HepG2 (cell line): ENCODE results near the gene MRPL3. TPM values are rescaled to one million over a fixed set of nuclear protein-coding genes. Genes with fewer than 3 reads are reported as not detected.

ENCODE experiments used
- ATAC-seq: fragments of 200-7000 bp; cut with Tn5 transposase; 3 replicates; pipeline ENCODE4 v1.9.1; 2020; ENCODE audit warnings: mild to moderate bottlenecking, moderate library complexity
- BruUV-seq: library from RNA; stranded (reverse); fragments of 400-500 nt; replicated peaks from 2 replicates; lab custom pipeline; 2021; lab: Mats Ljungman, UMichigan
- CTCF ChIA-PET: fragments of 300-600 bp; formaldehyde crosslinking; extraction: SDS; loops from one replicate; lab custom pipeline; 2021; ENCODE audit warnings: low total read pairs, inconsistent platforms, low intra/inter-chr PET ratio; lab: Yijun Ruan, JAX
- POLR2A ChIA-PET: fragments of 350-600 bp; sonication (Branson Sonifier 250); formaldehyde crosslinking; loops from one replicate; lab custom pipeline; 2020; ENCODE audit warnings: antibody characterized with exemption, inconsistent platforms; lab: Yijun Ruan, JAX
- DNase-seq: peaks from one replicate; pipeline ENCODE4 v3.0.0-alpha.2; 2015; ENCODE audit warnings: low spot score
- FAIRE-seq: peaks from 3 replicates; lab custom pipeline; 2011; peaks lifted over from hg19 to GRCh38; lab: Jason Lieb, UNC
- H2AFZ ChIP-seq: one replicate; pipeline ENCODE4 v1.6.1; 2011; ENCODE audit warnings: low read length, inconsistent platforms
- H3K27ac ChIP-seq: fragments of 300-600 bp; 3 replicates; pipeline ENCODE4 v1.8.0; 2011; ENCODE audit warnings: mixed run types, mild to moderate bottlenecking, mixed read lengths, low read length, inconsistent platforms; ENCODE audit not compliant: insufficient read depth; ENCODE audit errors: extremely low read length
- H3K27me3 ChIP-seq, 2 experiments: fragments of 200-600 bp in 1 of 2; 2 replicates in 1 of 2; 3 replicates in 1 of 2; pipeline versions ENCODE4 v1.6.0 to v1.8.0; 2011; ENCODE audit warnings: low read length in 2 of 2, mild to moderate bottlenecking in 2 of 2, moderate library complexity in 2 of 2, inconsistent platforms in 1 of 2; ENCODE audit not compliant: insufficient read depth in 2 of 2, control insufficient read depth in 1 of 2
- H3K36me3 ChIP-seq, 2 experiments: fragments of 200-600 bp in 1 of 2; replicated peaks in 1 of 2; 2 replicates in 1 of 2; 3 replicates in 1 of 2; pipeline versions ENCODE4 v1.5.1 to v1.8.0; 2011; ENCODE audit warnings: low read length in 2 of 2, inconsistent platforms in 1 of 2; ENCODE audit not compliant: insufficient read depth in 2 of 2, control insufficient read depth in 1 of 2
- H3K4me1 ChIP-seq: 2 replicates; pipeline ENCODE4 v1.5.1; 2012; ENCODE audit warnings: low read length, inconsistent platforms; ENCODE audit not compliant: insufficient read depth
- H3K4me2 ChIP-seq: 2 replicates; pipeline ENCODE4 v1.6.0; 2011; ENCODE audit warnings: low read depth, low read length, inconsistent platforms
- H3K4me3 ChIP-seq, 3 experiments: fragments of 200-600 bp in 1 of 3; sonication (generic), shearing (Covaris generic) in 1 of 3; replicated peaks in 1 of 3; 2 replicates each; pipeline ENCODE4 v1.5.1; 2011 to 2016; ENCODE audit warnings: low read length in 3 of 3, inconsistent platforms in 2 of 3, low read depth in 2 of 3, mild to moderate bottlenecking in 2 of 3, control low read depth in 1 of 3, mixed read lengths in 1 of 3; ENCODE audit not compliant: insufficient read depth in 1 of 3
- H3K79me2 ChIP-seq: one replicate; pipeline ENCODE4 v1.6.1; 2011; ENCODE audit warnings: low read length, inconsistent platforms; ENCODE audit not compliant: insufficient read depth
- H3K9ac ChIP-seq: 2 replicates; pipeline ENCODE4 v1.6.0; 2011; ENCODE audit warnings: mild to moderate bottlenecking, low read depth, low read length, inconsistent platforms; ENCODE audit not compliant: insufficient read depth
- H3K9me3 ChIP-seq: 2 replicates; pipeline ENCODE4 v1.5.1; 2012; ENCODE audit warnings: mild to moderate bottlenecking, low read length
- H4K20me1 ChIP-seq: 2 replicates; pipeline ENCODE4 v1.6.0; 2011; ENCODE audit warnings: inconsistent platforms, mild to moderate bottlenecking, low read length, moderate library complexity; ENCODE audit not compliant: insufficient read depth
- AKAP8 ChIP-seq: sonication (generic); formaldehyde crosslinking; IDR thresholded peaks from 2 replicates; pipeline ENCODE4 v1.5.1; 2020; ENCODE audit warnings: mild to moderate bottlenecking, missing genetic modification reagents
- HDAC6 ChIP-seq: fragments of 200-600 bp; sonication (generic); IDR thresholded peaks from 2 replicates; pipeline ENCODE4 v1.7.0; 2017; ENCODE audit warnings: mild to moderate bottlenecking, antibody characterized with exemption, low read length, low read depth
- JUNB ChIP-seq: sonication (generic); formaldehyde crosslinking; IDR thresholded peaks from 2 replicates; pipeline ENCODE4 v1.8.0; 2022; ENCODE audit warnings: missing genetic modification reagents, mild to moderate bottlenecking, borderline replicate concordance
- JUND ChIP-seq: sonication (generic); formaldehyde crosslinking; IDR thresholded peaks from 2 replicates; pipeline ENCODE4 v1.8.0; 2022; ENCODE audit warnings: mild to moderate bottlenecking, missing genetic modification reagents
- LCORL ChIP-seq, 2 experiments: fragments of 450-650 bp in 1 of 2; sonication (generic) in 1 of 2; formaldehyde crosslinking in 1 of 2; IDR thresholded peaks; 2 replicates each; pipeline versions ENCODE4 v1.5.0 to v1.6.1; 2017 to 2020; ENCODE audit warnings: antibody characterized with exemption in 1 of 2, missing genetic modification reagents in 1 of 2
- MXD4 ChIP-seq: IDR thresholded peaks from 2 replicates; pipeline ENCODE4 v1.6.1; 2016; ENCODE audit warnings: mild to moderate bottlenecking, missing biosample characterization, missing genetic modification reagents
- PRMT3 ChIP-seq: sonication (generic); formaldehyde crosslinking; IDR thresholded peaks from 2 replicates; pipeline ENCODE4 v1.8.1; 2022; ENCODE audit warnings: low read depth, mild to moderate bottlenecking, moderate library complexity, missing genetic modification reagents, borderline replicate concordance
- RBM22 ChIP-seq: fragments of 200-400 bp; formaldehyde crosslinking; optimal IDR thresholded peaks from 2 replicates; pipeline ENCODE3; 2017; ENCODE audit warnings: mild to moderate bottlenecking, low read length, moderate library complexity
- SOX13 ChIP-seq, 3 experiments: fragments of 450-650 bp in 1 of 3; sonication (generic) in 1 of 3; formaldehyde crosslinking in 1 of 3; IDR thresholded peaks in 2 of 3; conservative IDR thresholded peaks in 1 of 3; 2 replicates each; pipeline versions ENCODE4 v1.5.0 to v1.6.1; 2016 to 2020; ENCODE audit warnings: antibody characterized with exemption in 1 of 3, mild to moderate bottlenecking in 1 of 3, missing compliant biosample characterization in 1 of 3, missing genetic modification reagents in 1 of 3, moderate library complexity in 1 of 3
- ZBTB10 ChIP-seq: sonication (generic); formaldehyde crosslinking; IDR thresholded peaks from 2 replicates; pipeline ENCODE4 v1.4.0; 2020; ENCODE audit warnings: missing genetic modification reagents, borderline replicate concordance
- ZBTB3 ChIP-seq: sonication (generic); formaldehyde crosslinking; IDR thresholded peaks from 2 replicates; pipeline ENCODE4 v1.4.0; 2020; ENCODE audit warnings: low read depth, mild to moderate bottlenecking, moderate library complexity, missing genetic modification reagents, borderline replicate concordance
- ZNF367 ChIP-seq: sonication (generic); formaldehyde crosslinking; IDR thresholded peaks from 2 replicates; pipeline ENCODE4 v1.4.0; 2020; ENCODE audit warnings: missing genetic modification reagents, borderline replicate concordance
- ZNF552 ChIP-seq: sonication (generic); formaldehyde crosslinking; IDR thresholded peaks from 2 replicates; pipeline ENCODE4 v1.9.0; 2022; ENCODE audit warnings: missing genetic modification reagents, mild to moderate bottlenecking, borderline replicate concordance
- ZNF7 ChIP-seq: IDR thresholded peaks from 2 replicates; pipeline ENCODE4 v1.6.1; 2016; ENCODE audit warnings: missing biosample characterization, missing genetic modification reagents
- ZSCAN20 ChIP-seq: sonication (generic); formaldehyde crosslinking; IDR thresholded peaks from 2 replicates; pipeline ENCODE4 v1.4.0; 2020; ENCODE audit warnings: missing genetic modification reagents, mild to moderate bottlenecking, borderline replicate concordance
- WGBS: methylation state at CpG from one replicate; pipeline ENCODE4 v1.1.6; 2017; ENCODE audit warnings: low lambda C conversion rate; 5-methylcytosine and 5-hydroxymethylcytosine counted together
- in situ Hi-C: cut with HindIII; loops from 2 replicates; pipeline ENCODE4 v1.10.0; 2017; ENCODE audit warnings: low pct_unique_long_range_greater_than_20kb; ENCODE audit not compliant: extremely low pct_ligation_motif_present
- intact Hi-C: fragments of 100-400 bp; cut with micrococcal nuclease; formaldehyde crosslinking; loops from one replicate; pipeline ENCODE4 v1.10.0; 2022; ENCODE audit not compliant: unreplicated experiment
- polyA plus RNA-seq, 8 experiments: library from polyadenylated mRNA; depleted of rRNA in 3 of 8; stranded (reverse) in 7 of 8; unstranded in 1 of 8; fragments of >200 nt; fragmentation: Illumina TruSeq in 4 of 8; extraction: Trizol in 4 of 8; gene quantifications; 2 replicates each; pipeline versions ENCODE4 v1.2.1 to v1.2.3, GENCODE V29; 2011 to 2016; ENCODE audit warnings: low read depth in 4 of 8, missing spikeins in 1 of 8, mixed read lengths in 1 of 8; ENCODE audit not compliant: insufficient read depth in 1 of 8
- total RNA-seq, 5 experiments: library from RNA; depleted of rRNA; stranded (reverse); fragments of >200 nt; fragmentation: Illumina TruSeq; extraction: Trizol; gene quantifications; 2 replicates each; pipeline ENCODE4 v1.2.3, GENCODE V29; 2016; ENCODE audit warnings: low read depth in 1 of 5

The MRPL3 gene
- total and polyA plus RNA-seq, 2 of the 13 experiments (the other 11 are each of a cell fraction or from before 2014, with no cell fraction given), result 114 to 172 TPM

GRCh38 chr3:131544557-131544956 is 41.8 kb upstream of the MRPL3 start:
- TF ChIP-seq MXD4 (CRISPR knock-in tag), result no peak
- TF ChIP-seq SOX13 (IDR thresholded peaks at IDR 0.05), result no peak
- no peak for TF ChIP-seq SOX13 (CRISPR knock-in tag; conservative IDR thresholded peaks at IDR 0.05 in 1 of 2, IDR thresholded peaks at IDR 0.05 in 1 of 2)
- TF ChIP-seq RBM22, result no peak
- TF ChIP-seq ZNF552 (CRISPR knock-in tag), result no peak
- TF ChIP-seq JUND (CRISPR knock-in tag), result no peak
- no peak for TF ChIP-seq PRMT3 (CRISPR knock-in tag)
- TF ChIP-seq ZSCAN20 (CRISPR knock-in tag), result no peak
- TF ChIP-seq ZNF7 (CRISPR knock-in tag), result no peak
- TF ChIP-seq ZBTB10, result no peak
- no peak for TF ChIP-seq LCORL (IDR thresholded peaks at IDR 0.05)
- TF ChIP-seq LCORL (CRISPR knock-in tag; IDR thresholded peaks at IDR 0.05), result no peak
- TF ChIP-seq ZBTB3 (CRISPR knock-in tag), result no peak
- no peak for TF ChIP-seq AKAP8 (CRISPR knock-in tag)
- no peak for TF ChIP-seq ZNF367 (CRISPR knock-in tag)
- no peak for TF ChIP-seq JUNB
- no peak for TF ChIP-seq HDAC6
- Histone ChIP-seq H3K4me2 (no peak overlapping the region), H3K79me2 (no peaks in the 10 kb centered on the region), H2AFZ (no peak overlapping the region), H3K27me3 (no peaks in the 10 kb centered on the region), H3K4me3 (no peak overlapping the region), H4K20me1 (no peaks in the 10 kb centered on the region), H3K9me3 (no peaks in the 10 kb centered on the region), H3K27ac (no peak overlapping the region), H3K36me3 (no peaks in the 10 kb centered on the region), H3K9ac (no peak overlapping the region), H3K4me1 (no peaks in the 10 kb centered on the region)
- ChIA-PET POLR2A (no interaction called here), CTCF (no interaction called here)
- no peak for FAIRE-seq
- no TSS peak for BruUV-seq
- ATAC-seq, result no peak
- intact Hi-C loops, result no loop called here
- no peak for DNase-seq
- 0% methylated on average over 2 of the region's 2 CpGs for WGBS
- in situ Hi-C loops, result no loop called here
